Measurements from ENCODE around the gene KLHL36.

The KLHL36 gene

GRCh38 chr16:84648595-84649510 is 542 bp downstream of the KLHL36 start:
- peak; percentile 61 for DNase-seq

DNA sequence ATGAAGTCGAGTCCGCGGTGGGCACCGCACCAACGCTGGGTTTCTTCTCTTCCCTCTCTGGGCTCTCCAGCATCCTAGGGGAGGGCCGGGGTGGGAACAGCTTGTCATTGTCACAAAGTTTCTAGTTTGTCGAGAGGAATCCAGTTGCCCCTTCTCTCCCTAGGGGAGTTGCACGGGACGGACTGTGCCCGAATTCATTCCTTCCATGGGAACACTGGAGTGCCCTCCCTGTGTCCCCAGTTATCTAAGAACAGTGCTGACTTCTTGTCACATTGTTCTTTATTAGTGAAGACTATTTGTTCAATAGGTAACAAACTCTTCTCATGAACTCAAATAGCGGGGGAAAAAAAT is 1.2 kb downstream of the KLHL36 start:
- no peak for DNase-seq

DNA sequence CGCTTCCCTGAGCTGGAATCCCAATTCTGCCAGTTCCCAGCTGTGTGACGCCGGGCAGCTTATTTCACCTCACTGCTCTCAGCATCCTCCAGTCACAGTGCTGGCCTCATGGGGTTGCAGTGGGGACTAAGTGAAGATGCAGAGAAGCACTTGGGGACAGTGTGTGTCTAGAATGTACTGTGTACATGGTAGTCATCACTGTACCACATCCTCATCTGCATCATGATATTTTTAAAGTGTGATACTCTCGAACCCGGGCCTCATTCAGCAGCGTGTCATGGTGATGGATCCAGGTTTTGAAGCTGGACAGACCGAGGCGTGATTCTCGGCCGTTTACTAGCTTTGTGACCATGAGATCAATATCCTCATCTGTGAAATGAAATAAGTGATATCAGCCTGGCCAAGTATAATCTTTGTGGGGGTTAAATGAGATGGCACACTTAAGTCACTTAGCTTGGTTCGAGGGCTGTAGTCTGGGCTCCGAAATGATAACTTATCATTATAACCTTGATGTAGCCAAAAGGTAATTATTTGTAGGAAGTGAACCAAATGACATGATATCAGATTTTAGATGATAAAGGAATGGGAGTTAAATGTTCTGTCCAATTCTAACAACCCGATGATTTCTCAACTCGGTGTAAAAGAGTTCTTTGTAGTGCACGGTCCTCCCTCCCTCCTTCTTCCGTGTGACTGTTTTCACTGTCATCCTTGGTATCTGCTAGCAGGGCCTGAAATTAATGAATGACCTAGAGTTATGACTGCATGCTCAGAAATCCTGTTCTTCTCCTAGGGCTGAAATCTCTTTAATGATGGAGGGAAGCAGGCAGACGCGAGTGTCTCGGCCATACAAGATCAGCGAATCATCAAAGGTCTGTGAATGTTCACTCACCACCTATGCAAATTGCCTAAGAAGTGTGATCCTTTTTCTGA is 2.0 kb downstream of the KLHL36 start:
- DNase-seq: no peak

DNA sequence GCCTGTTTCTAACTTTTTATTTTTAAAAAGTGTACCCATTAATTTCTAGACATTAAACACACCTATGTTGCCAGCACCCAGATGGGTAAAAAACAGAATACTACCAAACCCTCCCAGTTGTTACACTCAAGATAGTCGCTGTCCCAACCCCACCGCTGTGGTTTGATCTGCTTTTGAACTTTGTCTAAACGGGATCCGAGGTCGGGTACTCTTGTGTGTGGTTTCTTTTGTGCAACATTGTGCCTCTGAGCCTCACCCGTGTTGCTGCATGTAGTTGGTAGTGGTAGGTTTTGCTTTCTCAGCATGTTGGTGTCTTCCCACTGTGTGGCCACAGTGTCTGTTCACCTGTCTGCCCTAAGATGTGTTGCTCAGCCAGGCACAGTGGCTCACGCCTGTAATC is 4.3 kb downstream of the KLHL36 start:
- DNase-seq: no peak

DNA sequence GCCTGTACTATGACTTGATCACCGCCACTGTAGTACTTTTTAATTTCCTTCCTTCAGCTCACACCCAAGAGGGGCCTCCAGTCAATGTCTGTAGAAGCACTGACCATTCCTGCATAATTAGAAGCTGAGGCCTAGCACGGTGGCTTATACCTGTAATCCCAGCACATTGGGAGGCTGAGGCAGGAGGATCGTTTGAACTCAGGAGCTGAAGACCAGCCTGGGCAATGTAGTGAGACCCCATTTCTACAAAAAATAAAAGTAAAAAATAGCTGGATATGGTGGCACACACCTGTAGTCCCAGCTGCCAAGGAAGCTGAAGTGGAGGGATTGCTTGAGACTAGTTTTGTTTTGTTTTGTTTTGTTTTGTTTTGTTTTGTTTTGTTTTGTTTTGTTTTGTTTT is 5.9 kb downstream of the KLHL36 start:
- no peak for DNase-seq

GRCh38 chr16:84654998-84655397 is 6.7 kb downstream of the KLHL36 start:
- DNase-seq: no peak

GRCh38 chr16:84656649-84657048 is 8.3 kb downstream of the KLHL36 start:
- no peak for DNase-seq

DNA sequence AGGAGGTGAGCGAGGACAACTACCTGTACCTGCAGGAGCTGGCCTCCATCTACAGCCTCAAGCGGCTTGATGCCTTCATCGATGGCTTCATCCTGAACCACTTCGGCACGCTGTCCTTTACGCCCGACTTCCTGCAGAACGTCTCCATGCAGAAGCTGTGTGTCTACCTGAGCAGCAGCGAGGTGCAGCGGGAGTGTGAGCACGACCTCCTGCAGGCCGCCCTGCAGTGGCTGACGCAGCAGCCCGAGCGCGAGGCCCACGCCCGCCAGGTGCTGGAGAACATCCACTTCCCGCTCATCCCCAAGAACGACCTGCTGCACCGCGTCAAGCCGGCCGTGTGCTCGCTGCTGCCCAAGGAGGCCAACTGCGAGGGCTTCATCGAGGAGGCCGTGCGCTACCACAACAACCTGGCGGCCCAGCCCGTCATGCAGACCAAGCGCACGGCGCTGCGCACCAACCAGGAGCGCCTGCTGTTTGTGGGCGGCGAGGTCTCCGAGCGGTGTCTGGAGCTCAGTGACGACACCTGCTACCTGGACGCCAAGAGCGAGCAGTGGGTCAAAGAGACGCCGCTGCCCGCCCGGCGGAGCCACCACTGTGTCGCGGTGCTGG is 9.0 kb downstream of the KLHL36 start:
- no peak for DNase-seq

DNA sequence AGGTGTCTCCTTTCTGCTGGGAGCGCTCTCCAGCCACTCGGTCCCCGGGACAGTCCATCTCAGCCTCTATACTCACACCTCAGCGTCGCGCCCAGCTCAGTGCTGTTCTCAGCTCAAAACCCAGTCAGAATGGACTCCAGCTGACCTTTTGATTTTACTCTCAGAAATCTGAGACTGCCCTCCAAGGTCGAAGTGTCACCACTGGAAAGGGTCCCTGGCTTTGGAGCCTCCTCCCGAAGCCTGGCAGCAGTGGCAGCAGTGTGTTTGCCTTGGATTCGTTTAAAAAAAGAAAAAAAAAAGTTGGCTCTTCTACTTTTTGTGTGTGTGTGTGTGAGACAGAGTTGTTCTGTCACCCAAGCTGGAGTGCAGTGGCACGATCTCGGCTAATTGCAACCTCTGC is 10.4 kb downstream of the KLHL36 start:
- DNase-seq: no peak

DNA sequence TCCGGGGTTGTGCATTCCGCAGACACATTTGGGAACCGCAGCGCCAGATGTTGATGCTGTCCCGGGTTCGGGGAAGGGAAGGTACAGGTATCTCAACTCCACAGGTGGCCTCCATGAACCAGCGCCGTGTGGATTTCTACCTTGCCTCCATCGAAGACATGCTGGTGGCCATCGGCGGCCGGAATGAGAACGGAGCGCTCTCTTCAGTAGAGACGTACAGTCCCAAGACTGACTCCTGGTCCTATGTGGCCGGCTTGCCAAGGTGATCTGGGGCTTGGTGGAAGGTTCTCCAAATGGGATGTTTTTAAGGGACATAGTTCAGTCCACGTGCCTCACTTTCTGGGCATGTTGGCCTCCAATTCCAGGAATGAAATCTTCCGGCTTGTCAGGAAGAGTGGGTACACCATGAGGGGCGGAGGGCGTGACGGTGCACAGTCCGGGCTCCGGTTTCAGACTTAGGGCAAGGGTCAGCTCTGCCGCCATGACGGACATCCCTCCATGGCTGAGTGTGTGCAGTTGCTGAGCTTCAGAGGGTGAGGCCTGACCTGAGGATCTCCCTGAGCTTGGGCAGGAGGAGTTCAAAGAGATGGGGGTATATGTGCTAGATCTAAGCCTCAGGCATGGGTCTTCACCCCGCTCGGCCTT is 11.5 kb downstream of the KLHL36 start:
- no peak for DNase-seq

- DNase-seq: no peak
These were observed 12.7 kb downstream of the KLHL36 start for GRCh38 chr16:84660973-84661372.

- DNase-seq: no peak
These were observed 13.2 kb downstream of the KLHL36 start for GRCh38 chr16:84661418-84662060.

DNA sequence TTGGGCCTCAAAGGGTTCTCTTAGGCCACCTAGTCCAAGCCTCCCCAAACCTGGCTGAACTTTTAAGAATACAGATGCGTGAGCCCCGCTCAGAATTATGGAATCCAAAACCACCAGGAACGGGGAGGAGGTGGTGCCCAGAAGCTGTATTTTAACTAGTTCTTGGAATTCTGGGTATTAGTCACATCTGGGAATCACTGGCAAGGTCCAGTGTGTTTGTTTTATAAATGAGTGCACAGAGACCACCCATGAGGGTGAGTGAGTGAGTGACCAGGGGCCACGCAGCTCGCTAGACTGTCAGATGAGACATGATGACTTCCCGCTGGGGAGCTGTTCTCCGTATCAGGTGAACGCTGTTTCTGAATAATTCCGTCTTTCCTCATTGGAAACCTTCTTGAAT is 14.2 kb downstream of the KLHL36 start:
- no peak for DNase-seq

- DNase-seq: no peak
These were observed 15.3 kb downstream of the KLHL36 start for GRCh38 chr16:84663433-84664101.

DNA sequence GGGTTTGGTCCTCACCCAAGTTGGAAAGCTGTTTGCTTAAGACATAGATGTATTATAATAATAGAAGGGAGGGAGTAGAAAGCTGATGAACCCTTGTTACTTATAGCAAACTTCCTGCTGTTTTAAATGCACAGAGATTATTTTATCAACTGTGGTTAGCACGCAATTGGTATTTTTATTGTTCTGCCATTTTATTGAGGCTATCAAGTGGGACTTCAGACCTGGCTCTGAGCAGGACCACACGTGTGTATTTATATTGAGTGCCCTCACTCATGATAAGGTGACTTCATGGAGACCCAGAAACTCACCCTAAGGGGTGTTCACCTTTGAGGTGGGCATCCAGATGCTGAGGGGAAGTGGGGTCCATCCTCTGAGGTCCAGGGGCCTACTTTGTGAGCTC is 17.0 kb downstream of the KLHL36 start:
- DNase-seq: no peak

DNA sequence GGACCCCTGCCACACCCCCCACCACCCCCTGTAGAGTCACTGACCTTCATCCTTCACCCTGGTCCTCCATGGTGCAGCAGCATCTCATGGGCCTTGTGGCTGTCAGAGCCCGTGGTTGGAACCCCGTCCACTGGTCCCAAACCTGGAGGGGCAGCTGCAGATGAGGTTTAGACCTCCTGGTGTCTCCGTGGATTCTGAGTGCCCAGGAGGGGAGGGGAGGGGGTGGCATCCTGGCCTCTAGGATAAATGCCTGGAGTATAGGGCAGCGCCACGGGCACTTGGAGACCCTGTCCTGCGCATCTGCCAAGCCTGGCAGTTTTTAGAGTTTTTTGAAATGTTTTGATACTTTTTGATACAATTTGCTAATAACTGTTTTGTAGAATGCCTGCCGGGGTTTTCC is 17.5 kb downstream of the KLHL36 start:
- DNase-seq: no peak

- no peak for DNase-seq
These were observed 19.4 kb downstream of the KLHL36 start for GRCh38 chr16:84667600-84668309.

GRCh38 chr16:84670063-84670462 is 21.8 kb downstream of the KLHL36 start:
- no peak for DNase-seq

GRCh38 chr16:84672276-84673202 is 24.2 kb downstream of the KLHL36 start:
- DNase-seq: peak; percentile 76

GRCh38 chr16:84673203-84673535 is 24.9 kb downstream of the KLHL36 start:
- no peak for DNase-seq
